Erythroblast (primary cell): ENCODE results near the gene LYPD5.

Experiments used
- DNase-seq, 2 experiments: peaks; one replicate each; lab custom pipeline; 2025; lab: John Stamatoyannopoulos, UW
- GATA1 ChIP-seq: IDR thresholded peaks from 2 replicates; pipeline ENCODE4 v1.6.1; 2011; ENCODE audit warnings: low read depth, mild to moderate bottlenecking, control low read depth, low read length, moderate library complexity
- POLR2A ChIP-seq: IDR thresholded peaks from 2 replicates; pipeline ENCODE4 v1.6.1; 2011; ENCODE audit warnings: mild to moderate bottlenecking, low read length

LYPD5 gene

DNA sequence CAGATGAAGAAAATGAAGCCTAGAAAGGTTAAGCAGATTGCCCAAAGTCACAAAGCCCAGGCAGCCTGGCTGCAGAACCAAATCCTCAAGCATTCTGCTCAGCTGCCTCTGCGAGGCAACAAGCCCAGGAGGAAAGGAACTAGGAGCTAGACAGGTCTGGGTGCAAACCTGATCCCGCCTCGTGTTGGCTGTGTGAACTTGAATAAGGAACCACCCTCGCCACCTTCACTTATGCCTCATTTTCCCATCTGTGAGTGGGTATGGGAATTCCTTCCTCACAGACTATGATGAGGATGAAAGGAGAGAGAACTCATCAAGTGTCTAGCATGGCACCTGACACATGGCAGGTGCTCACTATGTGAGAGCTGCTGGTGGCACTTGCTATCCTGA is 54.0 kb downstream of the LYPD5 start:
- TF ChIP-seq GATA1 (no peak), POLR2A (no peak)
- no peak for DNase-seq

- no peak for TF ChIP-seq GATA1
- TF ChIP-seq POLR2A: no peak
- no peak for DNase-seq
Observed at GRCh38 chr19:43747557-43748204, 54.6 kb downstream of the LYPD5 start.
